OCI-LY7 (cell line): ENCODE measurements around the gene TMEM109.

Source experiments
- EZH2phosphoT487 ChIP-seq: fragments of 200-600 bp; sonication (generic); IDR thresholded peaks from 2 replicates; pipeline ENCODE4 v1.6.1; 2018; ENCODE audit warnings: low read depth, borderline replicate concordance, mild to moderate bottlenecking, mixed run types, antibody characterized with exemption, low read length, moderate library complexity, mixed read lengths
- TF ChIP-seq, protein P1 (sequence below): fragments of 200-600 bp; sonication (generic); conservative IDR thresholded peaks from 2 replicates; pipeline ENCODE4 v1.5.1; 2014; ENCODE audit warnings: mild to moderate bottlenecking, antibody characterized with exemption, low read length, moderate library complexity, mixed read lengths

- TF ChIP-seq, protein P1, sequence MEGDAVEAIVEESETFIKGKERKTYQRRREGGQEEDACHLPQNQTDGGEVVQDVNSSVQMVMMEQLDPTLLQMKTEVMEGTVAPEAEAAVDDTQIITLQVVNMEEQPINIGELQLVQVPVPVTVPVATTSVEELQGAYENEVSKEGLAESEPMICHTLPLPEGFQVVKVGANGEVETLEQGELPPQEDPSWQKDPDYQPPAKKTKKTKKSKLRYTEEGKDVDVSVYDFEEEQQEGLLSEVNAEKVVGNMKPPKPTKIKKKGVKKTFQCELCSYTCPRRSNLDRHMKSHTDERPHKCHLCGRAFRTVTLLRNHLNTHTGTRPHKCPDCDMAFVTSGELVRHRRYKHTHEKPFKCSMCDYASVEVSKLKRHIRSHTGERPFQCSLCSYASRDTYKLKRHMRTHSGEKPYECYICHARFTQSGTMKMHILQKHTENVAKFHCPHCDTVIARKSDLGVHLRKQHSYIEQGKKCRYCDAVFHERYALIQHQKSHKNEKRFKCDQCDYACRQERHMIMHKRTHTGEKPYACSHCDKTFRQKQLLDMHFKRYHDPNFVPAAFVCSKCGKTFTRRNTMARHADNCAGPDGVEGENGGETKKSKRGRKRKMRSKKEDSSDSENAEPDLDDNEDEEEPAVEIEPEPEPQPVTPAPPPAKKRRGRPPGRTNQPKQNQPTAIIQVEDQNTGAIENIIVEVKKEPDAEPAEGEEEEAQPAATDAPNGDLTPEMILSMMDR, result no peak
- no peak for TF ChIP-seq EZH2phosphoT487
Observed at GRCh38 chr11:60908803-60909202, 5.2 kb upstream of the TMEM109 start.
